Measurements from ENCODE around the gene IL26. TPM values are rescaled to one million over a fixed set of nuclear protein-coding genes. Genes with fewer than 3 reads are reported as not detected.

Gene IL26, protein sequence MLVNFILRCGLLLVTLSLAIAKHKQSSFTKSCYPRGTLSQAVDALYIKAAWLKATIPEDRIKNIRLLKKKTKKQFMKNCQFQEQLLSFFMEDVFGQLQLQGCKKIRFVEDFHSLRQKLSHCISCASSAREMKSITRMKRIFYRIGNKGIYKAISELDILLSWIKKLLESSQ
- total RNA-seq = not detected
- polyA plus RNA-seq = 0.10 TPM

GRCh38 chr12:68225576-68226476 is at the start of gene IL26:
TSS of gene IL26 (minus strand) at chr12:68225810. CDS start at chr12:68225756, 54 bp downstream.
- 79% methylated on average over 8 of the region's 8 CpGs for WGBS
- no peak within 1 kb of the TSS for H3K27ac ChIP-seq (ENCODE audit: low read depth)

GRCh38 chr12:68272732-68273131 is 47.1 kb upstream of the IL26 start:
- Histone ChIP-seq H3K36me3 (ENCODE audit: insufficient read depth) (no peaks in the 10 kb centered on the region), H3K4me1 (ENCODE audit: insufficient read depth) (no peaks in the 10 kb centered on the region), H3K27ac (ENCODE audit: low read depth) (no peak overlapping the region), H3K4me3 (ENCODE audit: low read depth, low read length) (no peak overlapping the region)
- DNase-seq (ENCODE audit: extremely low spot score) = no peak

More at GRCh38 chr12:68225576-68226476, at the start of gene IL26:
- DNase-seq (ENCODE audit: extremely low spot score) = no peak
- Histone ChIP-seq H3K4me3 (ENCODE audit: low read depth, low read length) (no peak within 1 kb of the TSS), H3K36me3 (ENCODE audit: insufficient read depth) (no peaks in the 10 kb centered on the region), H3K4me1 (ENCODE audit: insufficient read depth) (no peaks in the 10 kb centered on the region)

DNA sequence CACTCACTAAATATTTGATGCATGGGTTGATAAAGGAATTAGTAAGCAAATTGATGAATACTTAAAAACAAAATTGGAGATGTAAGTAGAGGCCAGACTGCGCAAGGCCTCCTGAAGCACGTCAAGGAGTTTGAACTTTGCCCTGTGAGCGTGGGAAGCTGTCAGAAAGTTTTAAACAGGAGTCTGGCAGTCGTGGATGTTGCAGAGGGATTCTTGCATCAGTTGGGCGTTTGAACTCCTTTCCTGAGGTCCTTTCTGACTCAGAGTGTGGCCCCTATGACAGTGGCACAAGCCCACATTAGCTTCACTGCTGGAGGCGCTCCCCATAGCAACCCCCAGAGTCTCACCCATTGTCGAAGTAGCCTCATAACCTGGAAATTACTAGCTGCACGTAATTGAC is 45.7 kb upstream of the IL26 start:
- H3K4me1 ChIP-seq (ENCODE audit: insufficient read depth) = no peaks in the 10 kb centered on the region
- no peaks in the 10 kb centered on the region for H3K36me3 ChIP-seq (ENCODE audit: insufficient read depth)
- no peak for DNase-seq (ENCODE audit: extremely low spot score)
- WGBS = 70% methylated on average over 8 of the region's 8 CpGs
- no peak overlapping the region for H3K4me3 ChIP-seq (ENCODE audit: low read depth, low read length)
- no peak overlapping the region for H3K27ac ChIP-seq (ENCODE audit: low read depth)

DNA sequence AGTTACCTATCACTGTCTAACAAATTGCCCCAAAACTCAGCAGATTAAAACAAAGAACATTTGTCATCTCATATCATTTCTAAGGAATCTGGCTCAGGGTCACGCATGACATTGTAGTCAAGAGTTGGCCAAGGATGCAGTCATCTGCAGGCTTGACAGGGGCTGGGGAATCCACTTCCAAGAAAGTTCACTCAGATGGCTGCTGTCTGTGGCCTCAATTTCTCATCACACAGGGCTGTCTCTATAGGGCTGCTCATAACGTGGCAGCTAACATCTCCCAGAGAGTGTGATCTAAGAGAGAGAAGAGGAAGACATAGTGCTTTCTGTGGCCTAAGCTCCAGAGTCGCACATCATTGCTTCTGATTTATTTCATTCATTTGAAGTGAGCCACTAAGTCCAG is 44.7 kb upstream of the IL26 start:
- WGBS = 91% methylated on average over 3 of the region's 3 CpGs
- no peaks in the 10 kb centered on the region for H3K4me1 ChIP-seq (ENCODE audit: insufficient read depth)
- no peak overlapping the region for H3K4me3 ChIP-seq (ENCODE audit: low read depth, low read length)
- DNase-seq (ENCODE audit: extremely low spot score) = no peak
- H3K36me3 ChIP-seq (ENCODE audit: insufficient read depth) = no peaks in the 10 kb centered on the region
- H3K27ac ChIP-seq (ENCODE audit: low read depth) = no peak overlapping the region

GRCh38 chr12:68269779-68270178 is 44.2 kb upstream of the IL26 start:
- WGBS = 97% methylated on average over 2 of the region's 2 CpGs
- Histone ChIP-seq H3K4me1 (ENCODE audit: insufficient read depth) (no peaks in the 10 kb centered on the region), H3K4me3 (ENCODE audit: low read depth, low read length) (no peak overlapping the region), H3K36me3 (ENCODE audit: insufficient read depth) (no peaks in the 10 kb centered on the region), H3K27ac (ENCODE audit: low read depth) (no peak overlapping the region)
- no peak for DNase-seq (ENCODE audit: extremely low spot score)

DNA sequence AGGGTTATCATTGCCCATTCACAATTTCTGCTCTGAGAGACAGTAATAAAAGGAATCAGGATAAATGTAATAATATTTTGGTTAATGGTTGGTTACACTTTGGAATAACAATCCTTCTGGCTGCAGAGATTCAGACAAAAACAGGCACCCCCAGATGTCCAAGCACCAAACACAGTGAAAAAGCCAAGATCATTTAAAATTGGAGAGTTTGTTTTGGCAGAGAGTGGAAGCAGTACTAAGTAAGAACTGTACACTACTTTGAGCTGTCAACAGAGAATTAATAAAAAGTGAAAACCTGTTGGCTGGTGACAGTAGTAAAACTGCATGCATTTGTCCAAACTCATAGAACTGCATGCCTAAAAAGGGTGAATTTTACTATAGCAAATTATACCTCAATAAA is 43.4 kb upstream of the IL26 start:
- Histone ChIP-seq H3K27ac (ENCODE audit: low read depth) (no peak overlapping the region), H3K4me1 (ENCODE audit: insufficient read depth) (no peaks in the 10 kb centered on the region), H3K36me3 (ENCODE audit: insufficient read depth) (no peaks in the 10 kb centered on the region), H3K4me3 (ENCODE audit: low read depth, low read length) (no peak overlapping the region)
- DNase-seq (ENCODE audit: extremely low spot score) = no peak

DNA sequence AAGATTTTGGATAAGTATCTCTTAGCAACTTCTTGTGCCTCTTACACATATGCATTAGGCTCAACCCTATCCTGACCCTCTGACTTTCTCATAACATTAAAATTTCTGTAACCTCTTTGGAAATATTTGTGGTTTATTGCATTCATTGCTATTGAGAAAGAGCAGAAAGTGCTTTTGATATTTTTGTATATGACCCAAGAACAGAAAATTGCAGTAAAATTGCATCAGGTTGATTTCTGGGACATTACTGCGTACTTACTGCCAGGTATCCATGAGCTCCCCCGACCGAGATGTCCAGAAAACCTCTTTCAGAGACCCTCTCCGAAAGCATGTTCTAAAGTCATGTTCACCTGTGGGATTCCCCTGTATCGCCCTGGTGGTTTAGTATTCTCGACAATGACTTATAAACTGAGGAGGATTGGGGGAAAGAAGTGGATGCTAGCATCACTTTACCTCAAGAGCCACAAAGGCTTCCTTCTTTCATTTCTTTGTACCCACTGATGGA is 42.3 kb upstream of the IL26 start:
- WGBS = 90% methylated on average over 6 of the region's 6 CpGs

GRCh38 chr12:68264857-68265256 is 39.2 kb upstream of the IL26 start:
- DNase-seq (ENCODE audit: extremely low spot score) = no peak
- H3K4me3 ChIP-seq (ENCODE audit: low read depth, low read length) = no peak overlapping the region
- WGBS = 93% methylated on average over 2 of the region's 2 CpGs
- no peaks in the 10 kb centered on the region for H3K36me3 ChIP-seq (ENCODE audit: insufficient read depth)
- H3K4me1 ChIP-seq (ENCODE audit: insufficient read depth) = no peaks in the 10 kb centered on the region
- H3K27ac ChIP-seq (ENCODE audit: low read depth) = no peak overlapping the region

More for the DNA sequence above, 42.3 kb upstream of the IL26 start:
- no peak for DNase-seq (ENCODE audit: extremely low spot score)
- no peak overlapping the region for H3K4me3 ChIP-seq (ENCODE audit: low read depth, low read length)
- H3K36me3 ChIP-seq (ENCODE audit: insufficient read depth) = no peaks in the 10 kb centered on the region
- no peaks in the 10 kb centered on the region for H3K4me1 ChIP-seq (ENCODE audit: insufficient read depth)
- H3K27ac ChIP-seq (ENCODE audit: low read depth) = no peak overlapping the region

DNA sequence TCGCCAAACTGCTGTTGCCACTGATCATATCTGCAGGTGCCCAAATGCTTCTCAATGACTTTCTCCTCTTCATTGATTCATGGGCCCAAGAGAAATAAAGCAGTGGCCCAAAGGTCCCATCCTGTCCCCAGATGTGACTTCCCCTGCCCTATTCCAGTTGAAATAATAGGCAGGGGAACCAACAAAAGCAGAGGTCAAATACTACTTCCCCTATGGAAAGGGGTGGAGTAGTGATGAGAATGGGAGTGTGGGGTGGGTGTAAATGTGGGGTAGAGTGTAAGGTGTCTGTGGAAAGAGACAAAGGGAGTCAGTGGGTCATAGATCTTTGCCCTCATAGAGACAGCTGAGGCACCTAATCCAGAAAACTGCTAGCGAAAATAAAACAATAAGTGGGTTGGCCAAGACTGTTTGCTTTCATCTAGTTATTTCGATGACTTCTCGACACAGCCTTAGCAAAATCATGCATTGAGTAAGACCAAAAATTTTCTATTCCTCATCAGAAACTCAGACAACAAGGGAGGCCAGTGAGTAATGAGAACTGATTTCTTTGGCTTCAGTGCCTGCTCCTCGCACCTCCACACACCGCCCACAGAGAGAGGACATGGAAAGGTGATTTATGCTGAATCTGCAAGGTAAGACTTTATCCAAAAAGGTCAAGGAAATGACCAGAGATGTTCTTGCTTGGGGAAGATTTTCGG is 38.7 kb upstream of the IL26 start:
- H3K4me1 ChIP-seq (ENCODE audit: insufficient read depth) = no peaks in the 10 kb centered on the region
- no peak overlapping the region for H3K4me3 ChIP-seq (ENCODE audit: low read depth, low read length)
- no peaks in the 10 kb centered on the region for H3K36me3 ChIP-seq (ENCODE audit: insufficient read depth)
- WGBS = 93% methylated on average over 7 of the region's 7 CpGs
- DNase-seq (ENCODE audit: extremely low spot score) = no peak
- no peak overlapping the region for H3K27ac ChIP-seq (ENCODE audit: low read depth)

DNA sequence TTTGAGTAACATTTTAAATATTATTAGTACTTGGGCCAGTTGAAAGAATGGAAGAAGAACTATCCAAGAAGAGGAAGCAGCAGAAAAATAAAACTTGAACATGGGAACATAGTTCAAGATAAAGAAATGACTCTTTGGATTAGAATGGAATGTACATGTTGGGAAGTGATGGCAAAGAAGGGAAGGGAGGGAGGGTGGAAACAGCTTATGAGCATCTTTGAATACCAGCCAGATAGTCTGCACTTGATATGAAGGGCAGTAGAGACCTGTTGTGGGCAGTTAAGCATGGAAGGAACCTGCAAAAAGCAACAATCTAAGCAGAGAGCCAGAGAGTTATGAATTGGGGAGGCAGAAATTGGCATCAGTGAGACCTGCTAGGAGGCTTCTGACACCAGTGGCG is 37.8 kb upstream of the IL26 start:
- H3K4me1 ChIP-seq (ENCODE audit: insufficient read depth) = no peaks in the 10 kb centered on the region
- 65% methylated on average over 1 of the region's 1 CpG for WGBS

GRCh38 chr12:68261896-68262295 is 36.3 kb upstream of the IL26 start:
- no peaks in the 10 kb centered on the region for H3K36me3 ChIP-seq (ENCODE audit: insufficient read depth)
- H3K27ac ChIP-seq (ENCODE audit: low read depth) = no peak overlapping the region
- DNase-seq (ENCODE audit: extremely low spot score) = no peak
- H3K4me1 ChIP-seq (ENCODE audit: insufficient read depth) = no peaks in the 10 kb centered on the region
- H3K4me3 ChIP-seq (ENCODE audit: low read depth, low read length) = no peak overlapping the region

More for the DNA sequence above, 37.8 kb upstream of the IL26 start:
- Histone ChIP-seq H3K36me3 (ENCODE audit: insufficient read depth) (no peaks in the 10 kb centered on the region), H3K27ac (ENCODE audit: low read depth) (no peak overlapping the region), H3K4me3 (ENCODE audit: low read depth, low read length) (no peak overlapping the region)
- DNase-seq (ENCODE audit: extremely low spot score) = no peak

GRCh38 chr12:68260153-68260552 is 34.5 kb upstream of the IL26 start:
- H3K27ac ChIP-seq (ENCODE audit: low read depth) = no peak overlapping the region
- no peak for DNase-seq (ENCODE audit: extremely low spot score)
- no peak overlapping the region for H3K4me3 ChIP-seq (ENCODE audit: low read depth, low read length)
- H3K36me3 ChIP-seq (ENCODE audit: insufficient read depth) = no peaks in the 10 kb centered on the region
- WGBS = 78% methylated on average over 3 of the region's 3 CpGs
- no peaks in the 10 kb centered on the region for H3K4me1 ChIP-seq (ENCODE audit: insufficient read depth)

DNA sequence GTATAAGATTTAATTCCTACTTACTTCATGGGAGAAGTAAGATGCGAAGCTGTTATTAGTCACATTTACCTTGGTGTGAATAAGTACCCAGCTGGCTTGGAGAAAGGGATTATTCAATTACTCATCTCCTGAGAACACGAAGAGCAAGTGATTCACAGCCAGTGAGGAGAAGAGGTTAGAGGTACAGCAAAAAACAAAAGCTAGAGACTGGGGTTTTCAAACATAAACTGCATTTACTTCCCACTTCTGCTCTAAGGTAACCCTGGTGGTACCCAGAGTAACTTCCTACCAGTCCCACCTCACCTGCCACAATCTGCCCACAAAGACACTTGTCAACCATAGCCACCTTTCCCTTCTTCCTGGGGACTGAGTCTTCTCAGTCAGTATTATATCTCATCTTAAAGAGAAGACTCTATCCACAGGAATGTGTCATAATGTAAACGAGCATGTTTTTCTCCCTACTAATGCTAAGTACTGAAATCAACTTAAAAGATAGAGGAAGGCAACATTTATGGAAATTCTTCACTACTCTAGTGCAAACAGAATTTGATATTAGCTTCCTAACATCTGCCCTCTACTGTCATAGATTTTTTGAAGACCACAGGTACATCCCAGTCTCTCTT is 33.8 kb upstream of the IL26 start:
- no peak for DNase-seq (ENCODE audit: extremely low spot score)
- 79% methylated on average over 3 of the region's 3 CpGs for WGBS

More for the DNA sequence above, 33.8 kb upstream of the IL26 start:
- no peaks in the 10 kb centered on the region for H3K36me3 ChIP-seq (ENCODE audit: insufficient read depth)
- no peak overlapping the region for H3K27ac ChIP-seq (ENCODE audit: low read depth)
- H3K4me3 ChIP-seq (ENCODE audit: low read depth, low read length) = no peak overlapping the region
- no peaks in the 10 kb centered on the region for H3K4me1 ChIP-seq (ENCODE audit: insufficient read depth)

Data from urinary bladder (tissue), 4 donors.